Fibroblast of peridontal ligament (primary cell): Measurements from ENCODE around the gene FRRS1.
A peak's percentile ranks its signal among the peaks of the same experiment; 100 is the strongest.

Source experiments
- DNase-seq: peaks from one replicate; pipeline ENCODE4 v3.0.0-alpha.2; 2010; ENCODE audit errors: extremely low read depth

Gene FRRS1

DNA sequence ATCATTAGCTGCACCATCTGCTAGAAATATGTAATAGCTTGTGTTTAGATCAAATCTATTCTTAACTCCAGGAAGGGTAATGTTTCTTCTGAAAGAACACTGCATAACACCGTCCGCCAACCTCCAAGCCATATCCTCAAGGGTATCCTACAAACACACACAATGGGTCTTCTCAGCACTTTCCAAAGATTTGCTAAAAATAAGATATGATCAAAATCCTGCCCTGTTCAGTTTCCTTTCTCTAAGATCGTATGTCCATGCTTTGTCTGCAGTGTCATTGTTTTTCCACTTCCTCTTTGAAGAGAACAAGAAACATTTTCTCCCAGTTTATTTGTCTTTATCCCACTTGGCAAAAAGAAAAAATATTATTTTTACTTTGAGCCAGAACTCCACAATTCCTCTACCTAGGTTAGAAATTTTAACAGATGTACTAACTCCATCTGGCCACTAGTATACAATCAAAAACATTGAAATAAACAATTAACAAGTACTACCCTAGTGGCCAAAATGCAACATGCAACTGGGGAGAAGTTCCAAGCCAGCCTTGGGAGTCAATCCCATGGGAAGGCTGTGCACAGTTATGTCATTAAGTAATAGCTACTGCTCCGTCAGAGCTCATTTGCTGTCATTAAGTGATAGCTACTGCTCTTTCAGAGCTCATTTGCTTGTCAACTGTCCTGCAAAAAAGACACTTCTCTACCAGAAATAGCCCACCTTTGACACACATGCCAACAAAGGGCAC is 37.8 kb downstream of the FRRS1 start:
- DNase-seq = peak; percentile 18

DNA sequence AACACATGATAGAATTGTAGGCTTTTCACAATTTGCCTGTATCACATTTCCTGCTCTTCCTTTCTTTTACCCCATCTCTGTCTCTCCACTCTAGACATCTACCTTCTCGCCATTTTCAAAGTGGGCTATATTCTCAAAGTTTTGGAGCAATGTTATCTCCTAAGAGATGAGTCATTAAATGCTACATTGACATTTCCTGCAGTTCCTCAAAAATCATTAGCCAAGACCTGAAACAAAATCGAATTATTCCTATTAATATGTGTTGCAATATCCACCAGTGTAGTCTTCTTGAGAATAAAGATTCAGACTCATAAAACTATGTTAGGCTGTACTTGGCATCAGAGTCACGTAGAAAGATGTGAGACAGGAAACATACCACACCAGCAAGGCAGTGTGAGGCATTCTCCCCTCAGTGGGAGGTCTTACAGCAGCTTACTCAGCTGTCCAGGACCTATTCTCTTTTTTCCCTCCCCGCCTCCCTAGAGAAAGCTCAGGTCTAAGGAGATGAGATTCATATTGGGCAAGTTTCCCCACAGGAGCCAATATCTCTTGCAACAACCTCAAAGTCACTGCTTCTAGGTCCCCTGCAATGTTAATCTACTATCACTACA is 38.8 kb downstream of the FRRS1 start:
- DNase-seq = peak; percentile 21

DNA sequence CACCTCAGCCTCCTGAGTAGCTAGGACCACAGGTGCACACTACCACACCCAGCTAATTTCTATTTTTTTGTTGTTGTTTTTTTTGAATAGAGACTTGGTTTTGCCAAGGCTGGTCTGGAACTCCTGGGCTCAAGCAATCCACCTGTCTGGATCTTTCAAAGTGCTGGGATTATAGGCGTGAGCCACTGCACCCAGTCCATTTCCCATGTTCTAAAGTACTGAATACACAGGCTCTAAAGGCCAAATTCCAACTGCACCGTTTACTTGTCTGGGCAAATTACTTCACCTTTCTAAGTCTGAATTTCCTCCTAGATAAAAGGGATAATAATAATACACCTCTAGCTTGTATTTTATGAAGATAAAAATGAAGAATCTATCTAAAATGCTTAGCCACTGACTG is 39.6 kb downstream of the FRRS1 start:
- DNase-seq = no peak

DNA sequence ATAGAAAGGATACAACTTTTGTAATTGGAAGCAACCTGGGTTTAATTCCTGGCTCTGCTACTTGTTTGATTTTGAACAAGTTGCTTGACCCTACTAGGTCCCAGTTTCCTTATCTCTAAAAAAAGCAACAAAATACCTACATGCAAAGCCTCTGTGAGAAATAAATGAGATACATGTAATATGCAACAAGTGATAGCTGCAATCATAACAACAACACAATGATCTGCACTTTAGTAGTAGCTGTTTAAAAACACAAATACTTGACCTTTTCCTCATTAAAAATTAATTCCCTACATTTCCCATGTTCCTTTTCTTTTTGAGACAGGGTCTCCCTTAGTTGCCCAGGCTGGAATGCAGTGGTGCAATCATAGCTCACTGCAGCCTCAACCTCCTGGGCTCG is 40.0 kb downstream of the FRRS1 start:
- no peak for DNase-seq

DNA sequence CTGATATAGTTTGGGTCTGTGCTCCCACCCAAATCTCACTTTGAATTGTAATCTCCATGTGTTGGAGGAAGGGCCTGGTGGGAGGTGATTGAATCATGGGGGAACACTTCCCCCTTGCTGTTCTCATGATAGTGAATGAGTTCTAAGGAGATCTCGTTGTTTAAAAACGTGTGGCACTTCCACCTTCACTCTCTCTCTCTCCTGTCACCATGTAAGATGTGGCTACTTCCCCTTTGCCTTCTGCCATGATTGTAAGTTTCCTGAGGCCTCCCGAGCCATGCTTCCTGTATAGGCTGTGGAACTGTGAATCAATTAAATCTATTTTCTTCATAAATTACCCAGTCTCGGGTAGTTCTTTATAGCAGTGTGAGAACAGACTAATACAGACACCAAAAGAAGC is 40.4 kb downstream of the FRRS1 start:
- DNase-seq = no peak

DNA sequence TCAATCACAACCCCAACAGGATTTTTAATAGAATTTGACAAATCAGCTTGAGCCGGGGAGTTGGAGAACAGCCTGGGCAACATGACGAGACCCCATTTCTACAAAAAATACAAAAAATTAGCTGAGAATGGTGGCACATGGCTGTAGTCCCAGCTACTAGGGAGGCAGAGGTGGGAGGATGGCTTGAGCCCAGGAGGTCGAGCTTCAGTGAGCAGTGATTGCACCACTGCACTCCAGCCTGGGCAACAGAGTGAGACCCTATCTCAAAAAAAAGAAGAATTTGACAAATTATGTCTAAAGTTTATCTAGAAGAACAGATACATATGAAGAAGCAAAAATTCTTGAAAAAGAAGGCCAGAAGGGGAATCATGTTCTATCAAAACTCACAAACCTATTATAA is 43.2 kb downstream of the FRRS1 start:
- DNase-seq = no peak

DNA sequence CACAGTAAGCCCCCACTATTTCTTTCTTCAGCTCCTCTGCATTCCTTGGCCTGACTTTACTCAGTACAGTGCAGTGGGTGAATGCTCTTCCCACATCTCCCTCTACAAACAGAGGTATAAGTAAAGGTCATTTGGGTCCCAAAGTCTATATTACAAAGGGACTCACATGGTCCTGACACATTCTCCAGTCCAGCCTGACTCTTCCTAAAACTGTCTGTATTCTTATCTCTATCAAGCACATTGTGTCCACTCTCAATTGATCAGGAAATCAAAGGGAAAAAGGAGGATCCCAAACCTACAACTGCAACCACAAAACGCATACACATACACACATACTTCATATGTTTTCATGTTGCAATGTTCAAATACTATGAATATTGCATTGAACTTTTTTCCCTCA is 49.4 kb downstream of the FRRS1 start:
- no peak for DNase-seq

DNA sequence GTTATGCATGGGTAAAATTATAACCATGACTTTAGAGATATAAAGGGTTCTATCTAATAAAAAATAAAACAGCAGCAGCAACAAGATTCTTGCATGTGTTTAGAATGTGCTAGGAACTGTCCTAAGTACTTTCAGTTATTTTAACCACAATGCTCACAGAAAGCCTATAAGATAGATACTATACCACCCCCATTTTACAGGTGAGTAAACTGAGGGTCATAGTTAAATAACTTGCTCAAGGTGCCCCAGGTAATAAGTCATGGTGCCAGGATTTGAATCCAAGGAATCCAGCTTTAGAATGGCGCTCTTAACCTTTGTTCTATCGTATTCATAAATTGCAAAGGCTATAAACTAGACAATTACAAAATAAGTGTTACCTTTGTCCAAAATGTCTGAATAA is 53.4 kb downstream of the FRRS1 start:
- no peak for DNase-seq

DNA sequence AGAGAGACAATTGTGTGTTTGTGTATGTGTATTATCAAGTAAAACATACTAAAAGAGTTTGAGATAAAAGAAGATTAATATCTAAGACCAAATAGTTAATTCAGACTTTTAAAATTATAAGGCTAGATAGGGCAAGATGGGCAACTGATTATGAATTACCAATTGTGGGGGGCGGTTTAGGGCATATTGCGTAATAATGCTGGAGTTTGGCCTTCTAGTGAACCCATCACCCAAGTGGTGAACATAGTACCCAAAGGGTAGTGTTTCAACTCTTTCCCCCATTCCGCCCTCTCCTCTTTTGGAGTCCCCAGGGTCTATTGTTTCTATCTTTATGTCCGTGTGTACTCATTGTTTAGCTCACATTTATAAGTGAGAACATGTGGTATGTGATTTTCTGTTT is 55.4 kb downstream of the FRRS1 start:
- no peak for DNase-seq

DNA sequence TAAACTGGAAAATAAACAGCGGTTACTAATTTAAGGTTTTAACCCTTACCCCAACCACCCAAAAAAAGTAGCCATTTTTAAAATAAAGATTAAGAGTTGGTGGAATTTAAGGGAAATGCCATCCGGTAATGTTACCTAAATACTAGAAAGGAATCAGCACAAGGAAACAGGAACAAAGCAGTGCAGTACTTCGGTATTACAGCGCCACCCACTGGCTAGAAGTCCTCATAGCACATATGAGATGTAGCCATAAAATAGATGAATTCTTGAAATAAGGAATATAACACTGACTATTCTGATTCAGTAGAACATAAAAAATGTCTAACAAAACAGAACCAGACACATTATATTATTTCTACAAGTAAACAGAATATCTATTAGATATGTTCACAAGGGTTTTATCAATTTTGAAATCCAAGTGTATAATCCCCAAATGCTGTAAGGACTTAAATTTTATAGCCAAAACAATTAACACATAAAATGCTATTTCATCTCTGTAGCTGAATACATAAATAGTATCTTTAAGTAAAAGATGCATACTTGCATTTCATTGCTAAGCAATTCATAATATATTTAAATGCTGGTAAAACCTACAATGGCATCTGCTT is 58.8 kb downstream of the FRRS1 start:
- peak; percentile 82 for DNase-seq

DNA sequence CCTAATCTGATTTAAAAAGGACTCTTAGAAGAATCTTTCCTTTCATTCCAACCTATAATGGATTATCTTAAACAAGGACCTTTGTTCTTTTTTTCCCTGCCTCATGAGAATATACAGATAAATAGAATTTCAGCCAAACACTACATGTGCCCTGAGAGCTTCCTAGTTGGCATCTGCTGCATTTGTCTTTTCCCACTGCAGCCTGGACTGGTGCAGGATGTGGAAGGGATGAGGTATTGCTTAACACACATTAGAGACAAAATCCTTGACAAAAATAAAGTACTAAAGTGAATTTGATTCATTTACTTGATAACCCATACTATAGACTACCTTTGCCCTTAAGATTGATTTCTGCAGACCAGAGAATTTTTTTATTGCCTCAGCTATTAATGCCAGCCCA is 61.0 kb downstream of the FRRS1 start:
- peak; percentile 29 for DNase-seq

DNA sequence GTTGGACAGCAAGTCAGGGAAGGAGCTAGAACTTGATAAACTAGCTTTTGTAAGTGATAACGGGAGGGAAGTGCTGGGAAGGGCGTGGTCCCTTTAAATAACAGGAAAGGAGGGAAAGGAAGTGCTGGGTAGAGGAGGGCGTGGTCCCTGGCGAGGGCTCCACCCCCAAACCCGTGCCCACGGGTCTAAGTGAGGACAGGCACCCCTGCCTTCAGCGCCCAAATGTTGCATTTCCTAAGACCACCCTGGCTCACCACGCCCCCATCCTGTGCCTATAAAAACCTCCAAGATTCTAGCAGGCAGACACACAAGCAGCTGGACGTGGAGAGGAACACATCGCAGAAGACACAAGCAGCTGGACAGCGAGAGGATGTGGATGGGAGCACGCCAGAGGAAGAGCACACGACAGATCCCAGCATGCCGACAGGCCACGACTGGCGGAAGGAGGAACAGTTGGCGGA is 62.0 kb downstream of the FRRS1 start:
- DNase-seq = no peak

DNA sequence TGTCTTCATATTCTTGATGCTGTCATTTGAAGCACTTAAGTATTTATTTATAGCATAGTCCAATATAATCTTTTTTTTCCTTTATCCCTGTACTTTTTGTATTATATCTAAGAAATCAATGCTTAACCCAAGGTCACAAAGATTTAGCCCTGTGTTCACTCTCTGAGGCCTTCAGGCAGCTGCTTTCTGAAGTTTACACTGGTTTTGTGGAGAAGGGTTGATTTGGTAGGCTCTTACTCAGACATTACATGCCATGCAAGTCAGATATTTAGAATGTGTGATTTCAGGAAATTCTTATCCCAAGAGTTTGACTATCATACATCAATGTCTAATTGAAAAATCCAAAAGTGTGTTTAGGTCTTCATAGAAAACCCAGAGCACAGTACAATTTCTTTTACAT is 64.2 kb downstream of the FRRS1 start:
- peak; percentile 22 for DNase-seq

DNA sequence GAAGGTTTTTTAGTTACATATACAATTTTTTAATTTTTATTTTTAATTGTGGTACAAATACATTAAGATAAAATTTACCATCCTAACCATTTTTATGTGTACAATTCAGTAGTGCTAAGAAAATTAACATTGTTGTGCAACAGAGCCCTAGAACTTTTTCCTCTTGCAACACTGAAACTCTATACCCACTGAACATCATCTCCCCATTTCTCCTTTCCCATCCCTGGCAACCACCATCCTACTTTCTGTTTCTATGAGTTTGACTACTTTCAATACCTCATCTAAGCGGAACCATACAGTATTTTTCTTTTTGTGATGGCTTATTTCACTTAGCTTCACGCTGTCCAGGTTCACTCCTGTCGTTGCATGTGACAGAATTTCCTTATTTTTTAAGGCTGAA is 66.4 kb downstream of the FRRS1 start:
- peak; percentile 39 for DNase-seq

DNA sequence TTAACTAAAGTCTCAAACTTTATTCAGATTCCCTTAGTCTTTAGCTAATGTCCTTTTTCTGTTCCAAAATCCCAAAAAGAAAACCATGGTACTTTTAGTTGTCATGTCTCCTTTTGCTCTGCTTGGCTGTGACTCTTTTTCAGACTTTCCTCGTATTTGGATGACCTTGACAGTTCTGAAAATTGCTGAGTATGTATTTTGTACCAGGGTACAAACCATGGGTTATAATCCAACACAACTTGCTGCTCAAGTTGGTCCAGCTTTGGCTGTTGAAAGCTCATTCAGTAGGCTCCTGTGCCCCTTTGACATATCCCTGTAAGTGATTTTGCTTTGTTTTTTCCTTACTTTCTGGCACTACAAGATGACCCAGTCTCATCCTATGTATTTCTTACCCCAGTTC is 68.9 kb downstream of the FRRS1 start:
- no peak for DNase-seq

DNA sequence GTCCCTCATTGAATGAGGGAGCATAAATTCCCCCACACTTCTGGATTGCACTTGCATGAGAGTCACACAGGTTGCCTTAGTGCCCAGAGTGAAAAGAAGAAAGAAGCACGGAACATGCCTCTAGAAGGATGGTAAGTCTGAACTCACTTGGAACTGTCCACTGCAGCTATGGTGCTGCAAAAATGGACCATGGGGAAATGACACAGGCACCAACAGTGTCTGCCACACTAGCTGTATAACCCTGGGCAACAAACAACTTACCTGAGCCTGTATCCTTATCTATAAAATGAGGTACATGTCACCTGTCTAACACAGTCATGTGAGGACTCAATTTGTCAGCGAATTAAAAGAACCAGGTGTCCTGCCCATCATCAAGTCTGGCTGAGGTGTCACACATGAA is 69.8 kb downstream of the FRRS1 start:
- DNase-seq = no peak

DNA sequence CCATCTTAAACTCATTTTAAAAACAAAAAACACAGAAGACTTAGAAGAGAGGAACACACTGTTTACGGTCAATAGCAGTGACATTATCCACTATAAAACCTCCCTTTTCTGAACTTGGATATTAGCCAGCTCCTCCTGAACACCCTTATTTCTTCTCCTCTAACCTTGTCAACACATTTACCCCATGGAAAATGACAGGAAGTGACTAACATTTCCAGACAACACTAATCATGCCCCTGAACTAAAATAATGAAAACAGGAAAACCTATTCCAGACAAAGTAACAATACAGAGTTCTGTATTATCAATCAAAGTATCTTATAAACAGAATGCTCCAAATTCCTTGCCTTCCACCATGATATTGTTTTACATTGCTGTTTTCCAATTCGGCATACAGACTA is 75.3 kb downstream of the FRRS1 start:
- DNase-seq = no peak

DNA sequence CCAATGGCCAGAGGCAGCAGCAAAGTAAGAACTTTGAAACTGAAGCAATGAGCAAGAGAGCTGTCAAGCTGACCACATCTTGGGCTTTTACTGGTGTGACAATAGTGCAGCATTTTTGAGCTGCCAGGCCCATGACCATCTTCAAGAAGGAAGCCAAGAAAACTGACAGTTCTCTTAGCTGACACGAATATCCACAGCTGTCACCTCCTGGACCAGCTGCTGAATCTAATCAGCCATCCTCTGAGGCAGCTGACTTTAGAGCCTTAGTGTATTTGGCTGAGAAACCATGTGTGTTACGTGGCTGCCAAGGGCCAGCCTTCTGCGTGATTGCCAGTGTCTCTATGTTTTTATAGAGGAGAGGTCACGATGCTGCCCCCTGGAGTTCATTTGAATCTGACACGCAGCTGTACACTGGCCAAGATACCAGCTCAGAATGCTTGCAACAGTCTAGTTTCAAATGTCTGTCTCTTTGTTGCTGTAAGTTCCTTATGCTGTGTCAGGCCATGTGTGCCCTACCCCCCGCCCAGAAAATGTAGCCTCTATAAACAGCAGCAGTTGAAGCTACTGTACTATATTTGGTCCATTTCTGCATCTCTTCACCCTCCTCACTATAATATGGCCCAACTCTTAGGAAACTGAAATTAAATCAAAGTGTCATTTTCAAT is 80.8 kb downstream of the FRRS1 start:
- peak; percentile 97 for DNase-seq

DNA sequence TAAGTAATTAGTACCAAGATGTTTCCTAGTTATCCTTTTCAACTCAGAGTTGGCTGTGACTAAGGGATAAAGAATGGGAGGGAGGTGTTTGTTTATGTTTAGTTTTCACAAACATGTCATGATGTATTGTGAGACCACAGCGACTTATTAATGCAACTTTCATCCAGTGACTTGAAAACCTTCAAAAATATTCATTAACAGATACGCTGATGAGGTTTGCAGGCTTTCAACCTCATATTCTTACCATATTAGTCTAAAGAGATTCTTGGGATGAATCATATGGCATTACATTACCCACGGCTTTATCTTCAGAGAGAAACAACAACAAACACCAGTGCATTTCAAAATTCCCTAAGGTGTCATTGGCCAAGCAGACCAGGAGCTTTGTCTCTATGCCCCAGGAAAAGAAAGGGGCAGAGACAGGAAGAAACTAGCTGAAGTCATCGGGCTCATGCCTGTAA is 84.1 kb downstream of the FRRS1 start:
- peak; percentile 50 for DNase-seq

DNA sequence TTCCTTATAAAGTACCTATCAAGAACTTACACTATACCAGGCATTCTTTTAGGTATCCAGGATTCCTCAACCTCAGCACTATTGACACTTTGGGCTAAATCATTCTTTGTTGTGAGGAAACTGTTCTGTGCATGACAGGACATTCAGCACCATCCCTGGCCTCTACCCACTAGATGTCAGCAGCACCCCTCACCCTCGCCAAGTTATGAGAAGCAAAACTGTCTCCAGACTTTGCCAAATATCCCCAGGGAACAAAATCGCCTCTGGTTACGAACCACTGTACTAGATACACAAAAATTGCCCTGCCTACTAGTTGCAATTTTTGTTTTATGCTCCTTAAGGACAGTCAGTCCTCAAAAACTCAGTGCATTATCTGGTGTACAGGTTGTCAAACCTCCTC is 84.9 kb downstream of the FRRS1 start:
- no peak for DNase-seq

DNA sequence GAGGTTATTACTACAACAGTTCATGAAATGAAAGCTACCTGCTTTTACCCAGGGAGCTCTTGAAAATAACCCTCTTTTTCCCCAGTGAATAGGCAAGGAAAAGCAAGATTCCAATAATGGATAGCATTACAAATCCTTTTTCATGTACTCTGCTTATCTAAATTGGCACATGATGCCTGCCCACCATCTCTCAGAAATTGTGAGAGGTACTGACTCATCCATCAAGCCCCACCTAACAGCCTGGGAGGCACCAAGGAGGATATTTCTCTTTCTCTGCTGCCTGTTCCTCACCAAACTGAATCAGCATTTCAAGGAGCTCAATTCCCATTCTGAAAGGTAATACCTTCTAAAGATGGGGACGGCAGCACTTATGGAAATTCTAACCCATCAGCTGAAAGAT is 86.2 kb downstream of the FRRS1 start:
- no peak for DNase-seq

DNA sequence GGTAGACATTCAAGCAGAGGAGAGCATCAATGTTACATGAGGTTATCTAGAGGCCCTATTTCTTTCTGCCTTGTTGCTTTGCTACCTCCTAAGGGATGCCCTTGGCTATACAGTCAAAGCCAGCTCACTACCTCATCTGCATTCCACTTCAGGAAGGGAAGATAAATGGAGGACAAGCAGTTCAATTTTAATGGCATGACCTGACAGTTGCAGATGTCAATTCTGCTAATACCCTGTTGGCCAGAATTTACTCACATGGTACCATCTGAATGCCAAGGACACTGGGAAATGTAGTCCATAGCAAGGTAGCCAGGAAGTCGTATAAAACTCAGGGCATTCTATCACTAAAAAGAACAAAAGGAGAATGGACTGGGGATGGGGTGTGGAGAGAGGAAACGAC is 89.0 kb downstream of the FRRS1 start:
- no peak for DNase-seq

DNA sequence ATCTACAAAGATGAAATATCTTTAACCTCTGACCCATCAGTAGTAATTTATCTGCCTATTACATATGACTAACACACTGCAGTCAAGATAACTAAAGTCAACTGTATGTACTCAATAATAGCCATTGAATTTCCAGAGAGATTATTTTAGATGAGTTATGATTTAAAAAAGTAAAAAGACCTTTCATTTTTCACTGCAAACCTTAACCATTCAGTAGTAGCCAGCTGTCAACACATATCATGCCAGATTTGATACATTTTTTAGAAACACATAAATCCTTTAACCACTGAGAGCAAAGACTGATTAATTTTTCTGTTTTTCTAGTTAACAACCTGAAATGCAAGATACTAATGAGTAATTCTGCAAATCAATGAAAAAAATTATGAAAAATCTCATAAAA is 89.6 kb downstream of the FRRS1 start:
- no peak for DNase-seq
